ENCODE results near the gene VSIG2. TPM values are rescaled to one million over a fixed set of nuclear protein-coding genes. Genes with fewer than 3 reads are reported as not detected.

The VSIG2 gene
- total and polyA plus RNA-seq, 2 experiments from 2014 or later = 22.9 to 34.3 TPM

DNA sequence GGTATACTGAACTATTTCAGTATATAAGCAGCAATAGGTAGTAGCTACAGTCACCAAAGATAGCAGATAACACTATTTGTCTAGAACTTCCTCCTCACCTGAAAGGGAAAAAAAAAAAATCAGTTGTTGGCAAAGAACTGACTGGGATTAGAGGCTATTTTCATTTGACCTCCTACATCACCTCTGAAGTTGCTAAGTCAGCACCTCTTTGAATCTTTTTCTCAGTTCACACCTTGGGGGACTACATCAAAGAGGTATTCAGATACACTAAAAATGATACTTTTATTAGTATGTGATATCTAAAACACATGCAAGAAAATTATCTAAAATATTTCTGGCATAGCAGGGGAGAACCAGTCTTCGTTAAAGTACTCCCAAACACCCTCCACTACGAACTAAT is 32.0 kb upstream of the VSIG2 start:
- no peak for DNase-seq (ENCODE audit: low spot score)
- no peak for TF ChIP-seq EZH2 (IDR thresholded peaks at IDR 0.05; ENCODE audit: borderline replicate concordance)
- TF ChIP-seq, protein P1, sequence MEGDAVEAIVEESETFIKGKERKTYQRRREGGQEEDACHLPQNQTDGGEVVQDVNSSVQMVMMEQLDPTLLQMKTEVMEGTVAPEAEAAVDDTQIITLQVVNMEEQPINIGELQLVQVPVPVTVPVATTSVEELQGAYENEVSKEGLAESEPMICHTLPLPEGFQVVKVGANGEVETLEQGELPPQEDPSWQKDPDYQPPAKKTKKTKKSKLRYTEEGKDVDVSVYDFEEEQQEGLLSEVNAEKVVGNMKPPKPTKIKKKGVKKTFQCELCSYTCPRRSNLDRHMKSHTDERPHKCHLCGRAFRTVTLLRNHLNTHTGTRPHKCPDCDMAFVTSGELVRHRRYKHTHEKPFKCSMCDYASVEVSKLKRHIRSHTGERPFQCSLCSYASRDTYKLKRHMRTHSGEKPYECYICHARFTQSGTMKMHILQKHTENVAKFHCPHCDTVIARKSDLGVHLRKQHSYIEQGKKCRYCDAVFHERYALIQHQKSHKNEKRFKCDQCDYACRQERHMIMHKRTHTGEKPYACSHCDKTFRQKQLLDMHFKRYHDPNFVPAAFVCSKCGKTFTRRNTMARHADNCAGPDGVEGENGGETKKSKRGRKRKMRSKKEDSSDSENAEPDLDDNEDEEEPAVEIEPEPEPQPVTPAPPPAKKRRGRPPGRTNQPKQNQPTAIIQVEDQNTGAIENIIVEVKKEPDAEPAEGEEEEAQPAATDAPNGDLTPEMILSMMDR (IDR thresholded peaks at IDR 0.05; ENCODE audit: poor library complexity) = no peak
- TF ChIP-seq EZH2phosphoT487 (IDR thresholded peaks at IDR 0.05; ENCODE audit: low read depth, severe bottlenecking, unreplicated experiment) = no peak
- H3K9me3 ChIP-seq (ENCODE audit: low read depth) = no peaks in the 10 kb centered on the region
- peaks cover 61% of the 10 kb centered on the region for H4K20me1 ChIP-seq (ENCODE audit: insufficient read depth, poor library complexity, severe bottlenecking)
- no peaks in the 10 kb centered on the region for H3K9me2 ChIP-seq (replicated peaks; ENCODE audit: insufficient read depth)
- no peaks in the 10 kb centered on the region for H3K4me1 ChIP-seq (ENCODE audit: insufficient read depth)
- peaks cover 83% of the 10 kb centered on the region for H3K79me2 ChIP-seq
- no peaks in the 10 kb centered on the region for H3K36me3 ChIP-seq (replicated peaks; ENCODE audit: insufficient read depth, low read depth)
- no peak overlapping the region for H3K4me3 ChIP-seq
- no peak overlapping the region for H2AFZ ChIP-seq
- no peak overlapping the region for H3K4me2 ChIP-seq
- 90% methylated on average over 2 of the region's 2 CpGs for WGBS (ENCODE audit: low lambda C conversion rate, missing lambda C conversion rate)
- no peak overlapping the region for H3K27ac ChIP-seq
- no peaks in the 10 kb centered on the region for H3K27me3 ChIP-seq

- no peaks in the 10 kb centered on the region for H3K36me3 ChIP-seq (replicated peaks; ENCODE audit: insufficient read depth, low read depth)
- TF ChIP-seq, protein P1 (IDR thresholded peaks at IDR 0.05; ENCODE audit: poor library complexity) = no peak
- TF ChIP-seq EZH2 (IDR thresholded peaks at IDR 0.05; ENCODE audit: borderline replicate concordance) (no peak), EZH2phosphoT487 (IDR thresholded peaks at IDR 0.05; ENCODE audit: low read depth, severe bottlenecking, unreplicated experiment) (no peak)
- peaks cover 83% of the 10 kb centered on the region for H3K79me2 ChIP-seq
- H3K4me1 ChIP-seq (ENCODE audit: insufficient read depth) = no peaks in the 10 kb centered on the region
- DNase-seq (ENCODE audit: low spot score) = no peak
- WGBS (ENCODE audit: low lambda C conversion rate, missing lambda C conversion rate) = 93% methylated on average over 4 of the region's 4 CpGs
- H3K9me2 ChIP-seq (replicated peaks; ENCODE audit: insufficient read depth) = no peaks in the 10 kb centered on the region
- H3K27ac ChIP-seq = no peak overlapping the region
- H4K20me1 ChIP-seq (ENCODE audit: insufficient read depth, poor library complexity, severe bottlenecking) = peaks cover 53% of the 10 kb centered on the region
- H3K27me3 ChIP-seq = no peaks in the 10 kb centered on the region
- H3K4me3 ChIP-seq = no peak overlapping the region
- no peaks in the 10 kb centered on the region for H3K9me3 ChIP-seq (ENCODE audit: low read depth)
- no peak overlapping the region for H3K4me2 ChIP-seq
- H2AFZ ChIP-seq = no peak overlapping the region
These were observed 30.9 kb upstream of the VSIG2 start for GRCh38 chr11:124783002-124783401.

DNA sequence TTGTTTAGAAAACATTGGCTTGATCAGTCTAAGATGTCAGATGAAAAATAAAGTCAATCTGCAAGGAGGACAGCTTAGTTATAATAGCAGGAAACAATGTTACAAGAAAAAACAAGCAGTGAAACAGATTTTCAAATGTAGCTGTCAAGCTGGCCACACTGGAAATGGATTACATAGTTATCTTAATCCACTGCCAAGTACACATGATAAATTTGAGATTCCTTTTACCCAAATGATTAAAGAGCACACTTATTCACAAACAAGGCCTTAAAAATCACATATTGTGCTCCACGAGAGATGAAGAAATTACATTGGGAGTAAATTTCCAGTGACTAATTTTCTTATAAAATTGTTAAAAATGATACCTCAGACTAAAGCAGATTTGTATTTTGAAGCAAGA is 27.5 kb upstream of the VSIG2 start:
- H3K4me2 ChIP-seq = no peak overlapping the region
- no peaks in the 10 kb centered on the region for H3K36me3 ChIP-seq (replicated peaks; ENCODE audit: insufficient read depth, low read depth)
- no peak for TF ChIP-seq EZH2 (IDR thresholded peaks at IDR 0.05; ENCODE audit: borderline replicate concordance)
- TF ChIP-seq EZH2phosphoT487 (IDR thresholded peaks at IDR 0.05; ENCODE audit: low read depth, severe bottlenecking, unreplicated experiment) = no peak
- TF ChIP-seq, protein P1 (IDR thresholded peaks at IDR 0.05; ENCODE audit: poor library complexity) = no peak
- peaks cover 72% of the 10 kb centered on the region for H3K79me2 ChIP-seq
- H2AFZ ChIP-seq = no peak overlapping the region
- H3K27me3 ChIP-seq = no peaks in the 10 kb centered on the region
- H3K4me1 ChIP-seq (ENCODE audit: insufficient read depth) = no peaks in the 10 kb centered on the region
- no peaks in the 10 kb centered on the region for H3K9me3 ChIP-seq (ENCODE audit: low read depth)
- H3K4me3 ChIP-seq = no peak overlapping the region
- WGBS (ENCODE audit: low lambda C conversion rate, missing lambda C conversion rate) = 62% methylated on average over 1 of the region's 1 CpG
- peaks cover 33% of the 10 kb centered on the region for H4K20me1 ChIP-seq (ENCODE audit: insufficient read depth, poor library complexity, severe bottlenecking)
- H3K9me2 ChIP-seq (replicated peaks; ENCODE audit: insufficient read depth) = no peaks in the 10 kb centered on the region
- DNase-seq (ENCODE audit: low spot score) = no peak
- no peak overlapping the region for H3K27ac ChIP-seq

- H3K4me2 ChIP-seq = no peak overlapping the region
- H3K4me1 ChIP-seq (ENCODE audit: insufficient read depth) = no peaks in the 10 kb centered on the region
- no peaks in the 10 kb centered on the region for H3K9me2 ChIP-seq (replicated peaks; ENCODE audit: insufficient read depth)
- DNase-seq (ENCODE audit: low spot score) = no peak
- H2AFZ ChIP-seq = no peak overlapping the region
- H3K79me2 ChIP-seq = peaks cover 61% of the 10 kb centered on the region
- H3K36me3 ChIP-seq (replicated peaks; ENCODE audit: insufficient read depth, low read depth) = no peaks in the 10 kb centered on the region
- H3K4me3 ChIP-seq = no peak overlapping the region
- 74% methylated on average over 2 of the region's 2 CpGs for WGBS (ENCODE audit: low lambda C conversion rate, missing lambda C conversion rate)
- no peak overlapping the region for H3K27ac ChIP-seq
- no peaks in the 10 kb centered on the region for H3K9me3 ChIP-seq (ENCODE audit: low read depth)
- H3K27me3 ChIP-seq = no peaks in the 10 kb centered on the region
- TF ChIP-seq EZH2phosphoT487 (IDR thresholded peaks at IDR 0.05; ENCODE audit: low read depth, severe bottlenecking, unreplicated experiment) (no peak), EZH2 (IDR thresholded peaks at IDR 0.05; ENCODE audit: borderline replicate concordance) (no peak)
- TF ChIP-seq, protein P1 (IDR thresholded peaks at IDR 0.05; ENCODE audit: poor library complexity) = no peak
- peaks cover 20% of the 10 kb centered on the region for H4K20me1 ChIP-seq (ENCODE audit: insufficient read depth, poor library complexity, severe bottlenecking)
These were observed 26.2 kb upstream of the VSIG2 start for GRCh38 chr11:124778281-124778680.

Data from hepatocyte (in vitro differentiated cells).